CD4-positive, alpha-beta memory T cell (primary cell): Measurements from ENCODE around the gene ADGRB3. TPM values are rescaled to one million over a fixed set of nuclear protein-coding genes. Genes with fewer than 3 reads are reported as not detected.

ENCODE experiments used
- CTCF ChIA-PET: fragments of 350-600 bp; sonication (Branson Sonifier 250); formaldehyde crosslinking; loops from one replicate; lab custom pipeline; 2021; ENCODE audit warnings: inconsistent platforms; ENCODE audit not compliant: partially characterized antibody; lab: Charles Lee
- POLR2A ChIA-PET: fragments of 350-600 bp; sonication (Branson Sonifier 250); formaldehyde crosslinking; loops from one replicate; lab custom pipeline; 2021; ENCODE audit not compliant: partially characterized antibody; lab: Charles Lee
- DNase-seq, 5 donors: peaks; one replicate each; pipeline versions ENCODE4 v3.0.0 to v3.0.0-alpha.2; 2020 to 2022; ENCODE audit warnings: mixed read lengths in 1 of 5
- H3K27ac ChIP-seq: one replicate; pipeline ENCODE4 v1.7.0; 2013; ENCODE audit warnings: low read depth, low read length
- H3K27me3 ChIP-seq: 2 replicates; pipeline ENCODE4 v1.7.0; 2013; ENCODE audit warnings: mild to moderate bottlenecking, low read length, moderate library complexity; ENCODE audit not compliant: insufficient read depth
- H3K36me3 ChIP-seq: 2 replicates; pipeline ENCODE4 v1.7.0; 2013; ENCODE audit warnings: mild to moderate bottlenecking, low read length, moderate library complexity; ENCODE audit not compliant: insufficient read depth
- H3K4me1 ChIP-seq: 2 replicates; pipeline ENCODE4 v1.7.0; 2013; ENCODE audit warnings: mild to moderate bottlenecking, low read length, moderate library complexity; ENCODE audit not compliant: insufficient read depth
- H3K4me3 ChIP-seq, 2 donors: one replicate each; pipeline ENCODE4 v1.7.0; 2013; ENCODE audit warnings: low read length in 2 of 2, mild to moderate bottlenecking in 1 of 2
- H3K9me3 ChIP-seq, 2 donors: one replicate each; pipeline ENCODE4 v1.7.0; 2013; ENCODE audit warnings: low read length in 2 of 2, control low read depth in 1 of 2; ENCODE audit not compliant: control insufficient read depth in 1 of 2
- H3K27ac Mint-ChIP-seq, 7 donors: one replicate each; pipeline ENCODE4 v1.8.0; 2020 to 2021; ENCODE audit warnings: mixed read lengths in 7 of 7, mild to moderate bottlenecking in 6 of 7, inconsistent platforms in 3 of 7, moderate library complexity in 3 of 7
- H3K27me3 Mint-ChIP-seq, 2 donors: one replicate each; pipeline ENCODE4 v1.8.0; 2020 to 2021; ENCODE audit warnings: mixed read lengths in 2 of 2
- H3K36me3 Mint-ChIP-seq, 2 donors: one replicate each; pipeline ENCODE4 v1.8.0; 2020 to 2021; ENCODE audit warnings: mixed read lengths in 2 of 2, inconsistent platforms in 1 of 2, mild to moderate bottlenecking in 1 of 2
- H3K4me1 Mint-ChIP-seq, 4 donors: one replicate each; pipeline ENCODE4 v1.8.0; 2020 to 2021; ENCODE audit warnings: mixed read lengths in 4 of 4, mild to moderate bottlenecking in 1 of 4
- H3K4me3 Mint-ChIP-seq, 8 donors: one replicate each; pipeline ENCODE4 v1.8.0; 2020 to 2021; ENCODE audit warnings: mixed read lengths in 8 of 8, mild to moderate bottlenecking in 7 of 8, moderate library complexity in 6 of 8, inconsistent platforms in 3 of 8
- H3K9me3 Mint-ChIP-seq, 8 donors: one replicate each; pipeline ENCODE4 v1.8.0; 2020 to 2021; ENCODE audit warnings: mixed read lengths in 8 of 8, mild to moderate bottlenecking in 5 of 8, inconsistent platforms in 3 of 8, moderate library complexity in 1 of 8
- intact Hi-C: fragments of 100-400 bp; cut with micrococcal nuclease; formaldehyde crosslinking; loops from one replicate; pipeline ENCODE4 v1.15.1; 2023
- polyA plus RNA-seq, 2 donors: library from polyadenylated mRNA; unstranded; fragments of 300-500 nt; fragmentation: Illumina TruSeq; gene quantifications; one replicate each; pipeline ENCODE4 v1.2.3, GENCODE V29; 2021
- total RNA-seq, 2 experiments: library from RNA; stranded (reverse); gene quantifications; one replicate each; pipeline ENCODE4 v1.2.3, GENCODE V29; 2021

ADGRB3 gene
- total and polyA plus RNA-seq, 4 experiments from 2014 or later, result not detected

DNA sequence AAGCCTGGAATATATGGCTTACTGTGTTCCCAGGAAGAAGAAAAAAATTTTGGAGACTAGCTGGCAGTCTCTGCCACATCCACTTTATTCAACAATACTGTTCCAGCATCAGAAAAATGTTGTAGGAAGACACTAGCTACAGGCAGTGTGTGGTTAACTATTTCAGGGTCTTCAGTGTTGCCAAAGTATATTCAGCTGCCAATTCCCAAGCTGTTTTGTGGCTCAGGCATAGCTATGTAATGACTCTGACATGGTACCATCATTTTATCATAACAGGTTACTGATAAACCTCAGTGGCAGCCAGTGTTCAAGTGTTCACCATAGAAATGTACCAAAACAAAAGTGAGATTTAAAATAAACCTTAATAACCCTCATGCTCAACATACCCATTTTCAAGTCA, 503.1 kb downstream of the ADGRB3 start:
- Histone ChIP-seq H3K4me1 (no peaks in the 10 kb centered on the region), H3K4me3 (no peak overlapping the region), H3K36me3 (no peaks in the 10 kb centered on the region), H3K27me3 (no peaks in the 10 kb centered on the region), H3K9me3 (no peaks in the 10 kb centered on the region), H3K27ac (no peak overlapping the region)
- H3K4me3 Mint-ChIP-seq, result no peak overlapping the region
- no peaks in the 10 kb centered on the region for H3K36me3 Mint-ChIP-seq
- ChIA-PET CTCF (no interaction called here), POLR2A (no interaction called here)
- peaks cover 0 to 6% (median under 1%) of the 10 kb centered on the region in 8 donors for H3K9me3 Mint-ChIP-seq
- DNase-seq, result no peak
- intact Hi-C loops, result no loop called here
- no peaks in the 10 kb centered on the region for H3K27me3 Mint-ChIP-seq
- no peak overlapping the region for H3K27ac Mint-ChIP-seq
- H3K4me1 Mint-ChIP-seq, result no peaks in the 10 kb centered on the region

- H3K4me1 ChIP-seq, result no peaks in the 10 kb centered on the region
- ChIA-PET CTCF (no interaction called here), POLR2A (no interaction called here)
- no peak overlapping the region for H3K27ac ChIP-seq
- Mint-ChIP-seq H3K27ac (no peak overlapping the region), H3K4me1 (no peaks in the 10 kb centered on the region), H3K4me3 (no peak overlapping the region), H3K9me3 (peaks cover 0 to 2% (median 0%) of the 10 kb centered on the region in 8 donors), H3K27me3 (no peaks in the 10 kb centered on the region), H3K36me3 (no peaks in the 10 kb centered on the region)
- H3K36me3 ChIP-seq, result no peaks in the 10 kb centered on the region
- H3K9me3 ChIP-seq, result no peaks in the 10 kb centered on the region
- no peak for DNase-seq
- intact Hi-C loops, result no loop called here
- no peaks in the 10 kb centered on the region for H3K27me3 ChIP-seq
- no peak overlapping the region for H3K4me3 ChIP-seq
Observed at GRCh38 chr6:69138893-69139494, 503.9 kb downstream of the ADGRB3 start.

DNA sequence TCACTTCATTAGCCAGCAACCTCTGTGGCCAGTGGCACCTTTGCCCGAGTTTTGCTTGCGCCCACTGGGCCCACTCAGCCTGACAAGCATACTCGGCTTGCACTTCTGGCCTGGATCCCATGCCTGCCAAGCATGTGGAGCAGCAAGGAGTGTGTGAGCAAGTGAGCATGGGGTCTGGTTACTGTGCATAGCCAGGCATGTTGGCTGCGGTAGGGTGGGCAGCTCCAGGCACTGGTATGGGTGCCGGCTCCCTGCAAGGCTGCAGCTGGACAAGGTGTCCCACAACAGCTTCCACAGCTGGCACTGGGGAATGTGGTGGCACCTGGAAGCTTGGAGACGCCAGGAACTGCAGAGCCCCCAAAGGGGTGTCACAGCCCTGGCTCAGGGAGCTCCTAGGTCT, 510.0 kb downstream of the ADGRB3 start:
- Mint-ChIP-seq H3K4me3 (no peak overlapping the region), H3K27me3 (no peaks in the 10 kb centered on the region), H3K9me3 (peaks cover 0 to 6% (median 0%) of the 10 kb centered on the region in 8 donors), H3K4me1 (no peaks in the 10 kb centered on the region), H3K36me3 (no peaks in the 10 kb centered on the region), H3K27ac (peak overlapping the region in 1 of 7 donors; percentile 69)
- ChIA-PET CTCF (no interaction called here), POLR2A (no interaction called here)
- Histone ChIP-seq H3K4me3 (no peak overlapping the region), H3K36me3 (no peaks in the 10 kb centered on the region), H3K9me3 (no peaks in the 10 kb centered on the region), H3K27me3 (no peaks in the 10 kb centered on the region), H3K4me1 (no peaks in the 10 kb centered on the region), H3K27ac (no peak overlapping the region)
- intact Hi-C loops, result no loop called here
- DNase-seq, result no peak

GRCh38 chr6:69146385-69146784, 511.3 kb downstream of the ADGRB3 start:
- intact Hi-C loops, result no loop called here
- ChIA-PET CTCF (no interaction called here), POLR2A (no interaction called here)
- Mint-ChIP-seq H3K4me1 (no peaks in the 10 kb centered on the region), H3K36me3 (no peaks in the 10 kb centered on the region), H3K4me3 (no peak overlapping the region), H3K9me3 (peaks cover 0 to 6% (median 0%) of the 10 kb centered on the region in 8 donors), H3K27ac (no peak overlapping the region), H3K27me3 (peaks cover 0 to under 1% of the 10 kb centered on the region in 2 donors)
- Histone ChIP-seq H3K4me1 (no peaks in the 10 kb centered on the region), H3K36me3 (no peaks in the 10 kb centered on the region), H3K4me3 (no peak overlapping the region), H3K27me3 (no peaks in the 10 kb centered on the region), H3K9me3 (no peaks in the 10 kb centered on the region), H3K27ac (no peak overlapping the region)
- no peak for DNase-seq

DNA sequence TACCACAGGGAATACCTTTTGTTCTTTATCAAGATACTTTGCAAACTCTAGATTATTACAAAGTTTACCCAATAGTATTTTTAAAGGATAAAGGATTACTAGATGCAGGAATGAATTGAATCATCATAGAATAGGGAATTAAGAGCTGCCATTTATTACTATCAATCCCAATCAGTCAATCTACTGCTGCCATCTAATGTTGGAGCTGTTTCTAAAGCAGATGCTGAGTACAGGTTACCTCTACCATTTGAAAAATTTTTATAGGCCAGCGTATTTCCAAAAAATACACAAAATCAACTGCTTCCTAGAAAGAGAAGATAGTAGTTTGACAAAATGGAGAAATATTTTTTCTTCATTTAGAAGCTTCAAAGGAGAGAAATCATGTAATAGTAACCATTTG, 520.4 kb downstream of the ADGRB3 start:
- H3K9me3 Mint-ChIP-seq, result peaks cover 0 to 5% (median 0%) of the 10 kb centered on the region in 8 donors
- ChIA-PET POLR2A (no interaction called here), CTCF (no interaction called here)
- no peak for DNase-seq
- H3K4me1 Mint-ChIP-seq, result no peaks in the 10 kb centered on the region
- Histone ChIP-seq H3K27ac (no peak overlapping the region), H3K9me3 (no peaks in the 10 kb centered on the region), H3K4me1 (no peaks in the 10 kb centered on the region), H3K36me3 (no peaks in the 10 kb centered on the region), H3K4me3 (no peak overlapping the region), H3K27me3 (no peaks in the 10 kb centered on the region)
- intact Hi-C loops, result no loop called here
- H3K4me3 Mint-ChIP-seq, result no peak overlapping the region
- no peaks in the 10 kb centered on the region for H3K36me3 Mint-ChIP-seq
- H3K27me3 Mint-ChIP-seq, result peaks cover 0 to 2% of the 10 kb centered on the region in 2 donors
- no peak overlapping the region for H3K27ac Mint-ChIP-seq

- Histone ChIP-seq H3K9me3 (no peaks in the 10 kb centered on the region), H3K27me3 (no peaks in the 10 kb centered on the region), H3K4me3 (no peak overlapping the region), H3K4me1 (no peaks in the 10 kb centered on the region), H3K36me3 (no peaks in the 10 kb centered on the region), H3K27ac (no peak overlapping the region)
- H3K27ac Mint-ChIP-seq, result no peak overlapping the region
- ChIA-PET CTCF (no interaction called here), POLR2A (no interaction called here)
- H3K4me1 Mint-ChIP-seq, result no peaks in the 10 kb centered on the region
- DNase-seq, result no peak
- intact Hi-C loops, result no loop called here
- no peaks in the 10 kb centered on the region for H3K27me3 Mint-ChIP-seq
- H3K9me3 Mint-ChIP-seq, result peaks cover 0 to 4% (median 0%) of the 10 kb centered on the region in 8 donors
- H3K4me3 Mint-ChIP-seq, result no peak overlapping the region
- no peaks in the 10 kb centered on the region for H3K36me3 Mint-ChIP-seq
Observed at GRCh38 chr6:69162811-69163210, 527.7 kb downstream of the ADGRB3 start.

- Histone ChIP-seq H3K36me3 (no peaks in the 10 kb centered on the region), H3K9me3 (no peaks in the 10 kb centered on the region), H3K4me3 (no peak overlapping the region), H3K27me3 (no peaks in the 10 kb centered on the region), H3K27ac (no peak overlapping the region), H3K4me1 (no peaks in the 10 kb centered on the region)
- no peak overlapping the region for H3K27ac Mint-ChIP-seq
- POLR2A ChIA-PET, result no interaction called here
- no peak for DNase-seq
- H3K4me3 Mint-ChIP-seq, result no peak overlapping the region
- CTCF ChIA-PET, result no interaction called here
- H3K9me3 Mint-ChIP-seq, result peaks cover 0 to 4% (median 0%) of the 10 kb centered on the region in 8 donors
- no peaks in the 10 kb centered on the region for H3K27me3 Mint-ChIP-seq
- intact Hi-C loops, result no loop called here
- H3K36me3 Mint-ChIP-seq, result no peaks in the 10 kb centered on the region
- H3K4me1 Mint-ChIP-seq, result no peaks in the 10 kb centered on the region
Observed at GRCh38 chr6:69164564-69165229, 529.6 kb downstream of the ADGRB3 start.
